HL-60 (cell line): ENCODE data around the gene CCDC85C.

ENCODE experiments used
- DNase-seq, 2 experiments: peaks; one replicate each; pipeline ENCODE4 v3.0.0-alpha.2; 2010 to 2020; ENCODE audit warnings: low read depth in 1 of 2, low spot score in 1 of 2
- H3K27ac ChIP-seq: fragments of 250-450 bp; sonication (Bioruptor Pico); replicated peaks from 2 replicates; pipeline ENCODE4 v1.5.1; 2020; ENCODE audit warnings: mild to moderate bottlenecking, moderate library complexity
- H3K27me3 ChIP-seq: fragments of 250-450 bp; sonication (Bioruptor Pico); 2 replicates; pipeline ENCODE4 v1.5.1; 2021; ENCODE audit warnings: mild to moderate bottlenecking, moderate library complexity; ENCODE audit not compliant: insufficient read depth, poor library complexity, severe bottlenecking
- H3K4me3 ChIP-seq: replicated peaks from 2 replicates; pipeline ENCODE4 v1.5.1; 2011; ENCODE audit warnings: mild to moderate bottlenecking, control low read depth, low read length; ENCODE audit not compliant: insufficient read depth
- CTCF ChIP-seq: IDR thresholded peaks from one replicate; pipeline ENCODE4 v1.5.1; 2011; ENCODE audit warnings: low read length, control low read depth, inconsistent platforms; ENCODE audit not compliant: insufficient read depth
- GABPA ChIP-seq: IDR thresholded peaks from 2 replicates; pipeline ENCODE4 v1.6.1; 2012; ENCODE audit warnings: low read depth
- POLR2AphosphoS5 ChIP-seq: IDR thresholded peaks from 2 replicates; pipeline ENCODE4 v1.6.1; 2012; ENCODE audit warnings: low read depth
- REST ChIP-seq: IDR thresholded peaks from 2 replicates; pipeline ENCODE4 v1.6.1; 2012; ENCODE audit warnings: low read depth; ENCODE audit not compliant: insufficient replicate concordance
- SPI1 ChIP-seq: IDR thresholded peaks from 2 replicates; pipeline ENCODE4 v1.6.1; 2012; ENCODE audit warnings: low read depth, mild to moderate bottlenecking, borderline replicate concordance

Gene CCDC85C

GRCh38 chr14:99520571-99521081 is 83.4 kb downstream of the CCDC85C start:
- DNase-seq = no peak
- no peak overlapping the region for H3K27ac ChIP-seq
- H3K4me3 ChIP-seq = no peak overlapping the region
- no peak for TF ChIP-seq POLR2AphosphoS5
- TF ChIP-seq SPI1 = no peak
- TF ChIP-seq CTCF = no peak
- no peak for TF ChIP-seq GABPA
- no peak for TF ChIP-seq REST
- H3K27me3 ChIP-seq = no peaks in the 10 kb centered on the region

- no peaks in the 10 kb centered on the region for H3K27me3 ChIP-seq
- no peak overlapping the region for H3K4me3 ChIP-seq
- no peak for TF ChIP-seq GABPA
- no peak for TF ChIP-seq REST
- TF ChIP-seq CTCF = no peak
- TF ChIP-seq SPI1 = no peak
- TF ChIP-seq POLR2AphosphoS5 = no peak
- H3K27ac ChIP-seq = no peak overlapping the region
- DNase-seq = no peak
Observed at GRCh38 chr14:99519931-99520421, 84.0 kb downstream of the CCDC85C start.

- TF ChIP-seq GABPA (no peak), POLR2AphosphoS5 (no peak), CTCF (no peak), REST (no peak), SPI1 (no peak)
- H3K27me3 ChIP-seq = no peaks in the 10 kb centered on the region
- no peak overlapping the region for H3K27ac ChIP-seq
- DNase-seq = no peak
- no peak overlapping the region for H3K4me3 ChIP-seq
Observed at GRCh38 chr14:99519347-99519881, 84.6 kb downstream of the CCDC85C start.
